Measurements from ENCODE around the gene LIF.

LIF gene

GRCh38 chr22:30212996-30213441 is 33.5 kb downstream of the LIF start:
- Histone ChIP-seq H4K91ac (ENCODE audit: low read depth, low read length, poor library complexity) (no peak overlapping the region), H2BK120ac (ENCODE audit: low read depth, low read length) (no peak overlapping the region), H3K9me3 (replicated peaks in 1 of 2; ENCODE audit: control insufficient read depth in 2 of 2, insufficient read depth in 1 of 2, low read depth in 1 of 2, low read length in 2 of 2) (no peaks in the 10 kb centered on the region), H2AK5ac (ENCODE audit: low read depth, low read length) (peak overlapping the region; percentile 53), H4K8ac (ENCODE audit: low read depth, low read length) (no peak overlapping the region), H3K23ac (ENCODE audit: low read depth, low read length, poor library complexity) (no peak overlapping the region), H3K27ac (replicated peaks; ENCODE audit: low read length) (no peak overlapping the region), H2BK12ac (ENCODE audit: low read length) (peak overlapping the region; percentile 26), H3K27me3 (ENCODE audit: control insufficient read depth in 3 of 3, insufficient read depth in 3 of 3, low read depth in 1 of 3, low read length in 3 of 3) (peaks cover 0 to 8% (median 1%) of the 10 kb centered on the region in 3 experiments), H3K79me1 (ENCODE audit: low read depth, low read length) (no peaks in the 10 kb centered on the region), H2AFZ (ENCODE audit: low read length) (no peak overlapping the region), H3K4me3 (ENCODE audit: low read length in 2 of 2) (no peak overlapping the region), H3K9ac (ENCODE audit: low read depth, low read length, poor library complexity) (no peak overlapping the region), H3K36me3 (replicated peaks in 1 of 2; ENCODE audit: control insufficient read depth in 2 of 2, insufficient read depth in 2 of 2, low read length in 2 of 2) (no peaks in the 10 kb centered on the region), H3K4me2 (ENCODE audit: insufficient read depth, low read length, poor library complexity, severe bottlenecking) (no peak overlapping the region), H2BK5ac (ENCODE audit: low read length) (no peak overlapping the region), H3K4me1 (ENCODE audit: control insufficient read depth in 2 of 2, insufficient read depth in 1 of 2, low read depth in 1 of 2, low read length in 2 of 2) (peaks cover 7 to 18% of the 10 kb centered on the region in 2 donors), H3K14ac (ENCODE audit: low read length) (no peak overlapping the region), H3K18ac (ENCODE audit: low read length) (no peak overlapping the region), H2BK15ac (ENCODE audit: low read length) (peak overlapping the region; percentile 38), H3K4ac (ENCODE audit: low read length) (no peak overlapping the region)
- no peak for DNase-seq (ENCODE audit: low spot score)
- no CpG with 5 or more reads among the region's 8 CpGs for WGBS, 2 donors (ENCODE audit: extremely low coverage in 2 of 2, insufficient read length in 2 of 2, insufficient replicate concordance in 1 of 2)

- peaks cover 0 to 6% (median 1%) of the 10 kb centered on the region in 3 experiments for H3K27me3 ChIP-seq (ENCODE audit: control insufficient read depth in 3 of 3, insufficient read depth in 3 of 3, low read depth in 1 of 3, low read length in 3 of 3)
- no peak overlapping the region for H2BK5ac ChIP-seq (ENCODE audit: low read length)
- H3K27ac ChIP-seq (replicated peaks; ENCODE audit: low read length) = no peak overlapping the region
- no peak overlapping the region for H2AK5ac ChIP-seq (ENCODE audit: low read depth, low read length)
- no peak overlapping the region for H3K4me3 ChIP-seq (ENCODE audit: low read length in 2 of 2)
- no peaks in the 10 kb centered on the region for H3K36me3 ChIP-seq (replicated peaks in 1 of 2; ENCODE audit: control insufficient read depth in 2 of 2, insufficient read depth in 2 of 2, low read length in 2 of 2)
- H3K23ac ChIP-seq (ENCODE audit: low read depth, low read length, poor library complexity) = no peak overlapping the region
- H3K79me1 ChIP-seq (ENCODE audit: low read depth, low read length) = no peaks in the 10 kb centered on the region
- H2BK120ac ChIP-seq (ENCODE audit: low read depth, low read length) = no peak overlapping the region
- no peak for DNase-seq (ENCODE audit: low spot score)
- H3K9ac ChIP-seq (ENCODE audit: low read depth, low read length, poor library complexity) = no peak overlapping the region
- H4K8ac ChIP-seq (ENCODE audit: low read depth, low read length) = no peak overlapping the region
- H3K4me2 ChIP-seq (ENCODE audit: insufficient read depth, low read length, poor library complexity, severe bottlenecking) = no peak overlapping the region
- H2BK15ac ChIP-seq (ENCODE audit: low read length) = no peak overlapping the region
- no peak overlapping the region for H3K14ac ChIP-seq (ENCODE audit: low read length)
- no peak overlapping the region for H2BK12ac ChIP-seq (ENCODE audit: low read length)
- peaks cover 7 to 19% of the 10 kb centered on the region in 2 donors for H3K4me1 ChIP-seq (ENCODE audit: control insufficient read depth in 2 of 2, insufficient read depth in 1 of 2, low read depth in 1 of 2, low read length in 2 of 2)
- H3K9me3 ChIP-seq (replicated peaks in 1 of 2; ENCODE audit: control insufficient read depth in 2 of 2, insufficient read depth in 1 of 2, low read depth in 1 of 2, low read length in 2 of 2) = no peaks in the 10 kb centered on the region
- H3K4ac ChIP-seq (ENCODE audit: low read length) = no peak overlapping the region
- no peak overlapping the region for H2AFZ ChIP-seq (ENCODE audit: low read length)
- no CpG with 5 or more reads among the region's 5 CpGs for WGBS, 2 donors (ENCODE audit: extremely low coverage in 2 of 2, insufficient read length in 2 of 2, insufficient replicate concordance in 1 of 2)
- no peak overlapping the region for H3K18ac ChIP-seq (ENCODE audit: low read length)
- no peak overlapping the region for H4K91ac ChIP-seq (ENCODE audit: low read depth, low read length, poor library complexity)
Observed at GRCh38 chr22:30212363-30212995, 34.1 kb downstream of the LIF start.

- no peak overlapping the region for H3K23ac ChIP-seq (ENCODE audit: low read depth, low read length, poor library complexity)
Observed at GRCh38 chr22:30211124-30211820, 35.3 kb downstream of the LIF start.

GRCh38 chr22:30210235-30210909 is 36.2 kb downstream of the LIF start:
- Histone ChIP-seq H2BK120ac (ENCODE audit: low read depth, low read length) (no peak overlapping the region), H3K4me3 (ENCODE audit: low read length in 2 of 2) (no peak overlapping the region), H2BK5ac (ENCODE audit: low read length) (no peak overlapping the region), H3K18ac (ENCODE audit: low read length) (peak overlapping the region; percentile 62), H4K8ac (ENCODE audit: low read depth, low read length) (no peak overlapping the region), H3K27ac (replicated peaks; ENCODE audit: low read length) (no peak overlapping the region), H3K27me3 (ENCODE audit: control insufficient read depth in 3 of 3, insufficient read depth in 3 of 3, low read depth in 1 of 3, low read length in 3 of 3) (no peaks in the 10 kb centered on the region), H3K36me3 (replicated peaks in 1 of 2; ENCODE audit: control insufficient read depth in 2 of 2, insufficient read depth in 2 of 2, low read length in 2 of 2) (no peaks in the 10 kb centered on the region), H2AK5ac (ENCODE audit: low read depth, low read length) (peak overlapping the region; percentile 11), H3K14ac (ENCODE audit: low read length) (no peak overlapping the region), H3K23ac (ENCODE audit: low read depth, low read length, poor library complexity) (no peak overlapping the region), H3K79me1 (ENCODE audit: low read depth, low read length) (no peaks in the 10 kb centered on the region), H3K9me3 (replicated peaks in 1 of 2; ENCODE audit: control insufficient read depth in 2 of 2, insufficient read depth in 1 of 2, low read depth in 1 of 2, low read length in 2 of 2) (no peaks in the 10 kb centered on the region), H4K91ac (ENCODE audit: low read depth, low read length, poor library complexity) (no peak overlapping the region), H3K4me2 (ENCODE audit: insufficient read depth, low read length, poor library complexity, severe bottlenecking) (no peak overlapping the region), H3K9ac (ENCODE audit: low read depth, low read length, poor library complexity) (no peak overlapping the region), H3K4ac (ENCODE audit: low read length) (no peak overlapping the region), H2BK15ac (ENCODE audit: low read length) (no peak overlapping the region), H2AFZ (ENCODE audit: low read length) (peak overlapping the region; percentile 78), H3K4me1 (ENCODE audit: control insufficient read depth in 2 of 2, insufficient read depth in 1 of 2, low read depth in 1 of 2, low read length in 2 of 2) (peaks cover 19 to 28% of the 10 kb centered on the region in 2 donors), H2BK12ac (ENCODE audit: low read length) (no peak overlapping the region)
- no peak for DNase-seq (ENCODE audit: low spot score)
- no CpG with 5 or more reads among the region's 19 CpGs for WGBS, 2 donors (ENCODE audit: extremely low coverage in 2 of 2, insufficient read length in 2 of 2, insufficient replicate concordance in 1 of 2)

More at GRCh38 chr22:30211124-30211820, 35.3 kb downstream of the LIF start:
- H2AFZ ChIP-seq (ENCODE audit: low read length) = no peak overlapping the region
- peaks cover 16 to 25% of the 10 kb centered on the region in 2 donors for H3K4me1 ChIP-seq (ENCODE audit: control insufficient read depth in 2 of 2, insufficient read depth in 1 of 2, low read depth in 1 of 2, low read length in 2 of 2)
- H2BK15ac ChIP-seq (ENCODE audit: low read length) = no peak overlapping the region
- no peak overlapping the region for H2BK12ac ChIP-seq (ENCODE audit: low read length)
- H3K4me3 ChIP-seq (ENCODE audit: low read length in 2 of 2) = peak overlapping the region in 1 of 2 donors; percentile 27
- H3K9ac ChIP-seq (ENCODE audit: low read depth, low read length, poor library complexity) = no peak overlapping the region
- no peak overlapping the region for H3K14ac ChIP-seq (ENCODE audit: low read length)
- H2BK120ac ChIP-seq (ENCODE audit: low read depth, low read length) = no peak overlapping the region
- no peak overlapping the region for H3K4me2 ChIP-seq (ENCODE audit: insufficient read depth, low read length, poor library complexity, severe bottlenecking)
- peaks cover 0 to 2% (median 1%) of the 10 kb centered on the region in 3 experiments for H3K27me3 ChIP-seq (ENCODE audit: control insufficient read depth in 3 of 3, insufficient read depth in 3 of 3, low read depth in 1 of 3, low read length in 3 of 3)
- H3K18ac ChIP-seq (ENCODE audit: low read length) = no peak overlapping the region
- no peak overlapping the region for H3K4ac ChIP-seq (ENCODE audit: low read length)
- no peak overlapping the region for H3K27ac ChIP-seq (replicated peaks; ENCODE audit: low read length)
- H2AK5ac ChIP-seq (ENCODE audit: low read depth, low read length) = no peak overlapping the region
- DNase-seq (ENCODE audit: low spot score) = no peak
- H3K79me1 ChIP-seq (ENCODE audit: low read depth, low read length) = no peaks in the 10 kb centered on the region
- H2BK5ac ChIP-seq (ENCODE audit: low read length) = no peak overlapping the region
- H3K9me3 ChIP-seq (replicated peaks in 1 of 2; ENCODE audit: control insufficient read depth in 2 of 2, insufficient read depth in 1 of 2, low read depth in 1 of 2, low read length in 2 of 2) = no peaks in the 10 kb centered on the region
- H3K36me3 ChIP-seq (replicated peaks in 1 of 2; ENCODE audit: control insufficient read depth in 2 of 2, insufficient read depth in 2 of 2, low read length in 2 of 2) = no peaks in the 10 kb centered on the region
- no peak overlapping the region for H4K91ac ChIP-seq (ENCODE audit: low read depth, low read length, poor library complexity)
- H4K8ac ChIP-seq (ENCODE audit: low read depth, low read length) = no peak overlapping the region
- WGBS, 2 donors (ENCODE audit: extremely low coverage in 2 of 2, insufficient read length in 2 of 2, insufficient replicate concordance in 1 of 2) = no CpG with 5 or more reads among the region's 18 CpGs

Measured in neuronal stem cell (in vitro differentiated cells).